HG03575 (cell line): Measurements from ENCODE around the gene PLPP3.
A peak's percentile ranks its signal among the peaks of the same experiment; 100 is the strongest.

ENCODE experiments used
- ATAC-seq: cut with Tn5 transposase; IDR thresholded peaks from one replicate; pipeline ENCODE4 v1.9.1; 2021; ENCODE audit not compliant: unreplicated experiment, insufficient number of reproducible peaks, low FRiP score; ENCODE audit errors: extremely low read depth

Gene PLPP3

GRCh38 chr1:56553046-56553445 is 26.3 kb downstream of the PLPP3 start:
- ATAC-seq = no peak

GRCh38 chr1:56552349-56552748 is 27.0 kb downstream of the PLPP3 start:
- ATAC-seq = no peak

GRCh38 chr1:56551691-56552090 is 27.7 kb downstream of the PLPP3 start:
- ATAC-seq = no peak

- no peak for ATAC-seq
Measured at GRCh38 chr1:56550859-56551188, 28.5 kb downstream of the PLPP3 start.

- ATAC-seq = no peak
Measured at GRCh38 chr1:56550138-56550858, 29.1 kb downstream of the PLPP3 start.

GRCh38 chr1:56548571-56548970 is 30.8 kb downstream of the PLPP3 start:
- ATAC-seq = no peak

- ATAC-seq = no peak
Measured at GRCh38 chr1:56547977-56548376, 31.4 kb downstream of the PLPP3 start.

- ATAC-seq = no peak
Measured at GRCh38 chr1:56547473-56547872, 31.9 kb downstream of the PLPP3 start.

- no peak for ATAC-seq
Measured at GRCh38 chr1:56545711-56546110, 33.7 kb downstream of the PLPP3 start.

- ATAC-seq = no peak
Measured at GRCh38 chr1:56543783-56544612, 35.4 kb downstream of the PLPP3 start.

GRCh38 chr1:56542651-56543050 is 36.7 kb downstream of the PLPP3 start:
- no peak for ATAC-seq

GRCh38 chr1:56541408-56541807 is 38.0 kb downstream of the PLPP3 start:
- ATAC-seq = no peak

- no peak for ATAC-seq
Measured at GRCh38 chr1:56540467-56540866, 38.9 kb downstream of the PLPP3 start.

GRCh38 chr1:56539520-56539931 is 39.8 kb downstream of the PLPP3 start:
- no peak for ATAC-seq

- ATAC-seq = no peak
Measured at GRCh38 chr1:56538532-56538931, 40.8 kb downstream of the PLPP3 start.

- ATAC-seq = no peak
Measured at GRCh38 chr1:56537660-56538059, 41.7 kb downstream of the PLPP3 start.

GRCh38 chr1:56535939-56536338 is 43.4 kb downstream of the PLPP3 start:
- ATAC-seq = no peak

- no peak for ATAC-seq
Measured at GRCh38 chr1:56535362-56535761, 44.0 kb downstream of the PLPP3 start.

GRCh38 chr1:56534130-56534651 is 45.2 kb downstream of the PLPP3 start:
- ATAC-seq = no peak

GRCh38 chr1:56533621-56534020 is 45.7 kb downstream of the PLPP3 start:
- ATAC-seq = peak; percentile 59
